Femur (tissue), 1 donor: ENCODE results near the gene CHRM4.
"Not testable (repeated sequence)": the region's sequence is repeated elsewhere in the genome, so short reads cannot be mapped to it uniquely, and the experiment has no call there.

Source experiments
- DNase-seq: peaks from one replicate; pipeline ENCODE4 v3.0.0-alpha.2; 2017

CHRM4 gene

DNA sequence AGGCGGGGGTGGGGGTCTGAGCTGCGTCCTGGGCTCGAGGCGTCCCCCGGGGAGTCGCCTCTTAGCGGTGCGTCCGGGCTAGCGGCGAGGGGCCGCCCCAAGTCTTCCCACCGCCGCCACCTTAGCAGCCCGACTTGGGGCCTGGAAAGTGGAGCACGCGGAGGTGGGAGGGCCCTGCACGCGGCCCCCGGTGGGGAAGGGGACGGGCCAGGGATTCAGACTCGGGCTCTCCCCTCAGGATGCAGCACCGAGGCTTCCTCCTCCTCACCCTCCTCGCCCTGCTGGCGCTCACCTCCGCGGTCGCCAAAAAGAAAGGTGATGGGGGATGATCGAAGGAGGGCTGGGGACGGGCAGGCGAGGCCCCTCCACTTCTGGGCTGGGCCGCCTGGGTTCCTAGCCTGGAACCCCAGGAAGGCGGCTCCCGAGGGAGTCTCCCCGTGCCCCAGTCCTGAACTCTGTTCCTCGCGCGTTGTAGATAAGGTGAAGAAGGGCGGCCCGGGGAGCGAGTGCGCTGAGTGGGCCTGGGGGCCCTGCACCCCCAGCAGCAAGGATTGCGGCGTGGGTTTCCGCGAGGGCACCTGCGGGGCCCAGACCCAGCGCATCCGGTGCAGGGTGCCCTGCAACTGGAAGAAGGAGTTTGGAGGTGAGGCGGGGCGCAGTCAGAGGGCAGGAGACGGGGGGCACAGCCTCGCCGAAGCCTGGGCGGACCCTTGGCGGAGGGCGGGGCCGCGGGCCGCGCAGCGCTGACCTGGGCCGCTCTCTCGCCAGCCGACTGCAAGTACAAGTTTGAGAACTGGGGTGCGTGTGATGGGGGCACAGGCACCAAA is 9.5 kb downstream of the CHRM4 start:
- no peak for DNase-seq

DNA sequence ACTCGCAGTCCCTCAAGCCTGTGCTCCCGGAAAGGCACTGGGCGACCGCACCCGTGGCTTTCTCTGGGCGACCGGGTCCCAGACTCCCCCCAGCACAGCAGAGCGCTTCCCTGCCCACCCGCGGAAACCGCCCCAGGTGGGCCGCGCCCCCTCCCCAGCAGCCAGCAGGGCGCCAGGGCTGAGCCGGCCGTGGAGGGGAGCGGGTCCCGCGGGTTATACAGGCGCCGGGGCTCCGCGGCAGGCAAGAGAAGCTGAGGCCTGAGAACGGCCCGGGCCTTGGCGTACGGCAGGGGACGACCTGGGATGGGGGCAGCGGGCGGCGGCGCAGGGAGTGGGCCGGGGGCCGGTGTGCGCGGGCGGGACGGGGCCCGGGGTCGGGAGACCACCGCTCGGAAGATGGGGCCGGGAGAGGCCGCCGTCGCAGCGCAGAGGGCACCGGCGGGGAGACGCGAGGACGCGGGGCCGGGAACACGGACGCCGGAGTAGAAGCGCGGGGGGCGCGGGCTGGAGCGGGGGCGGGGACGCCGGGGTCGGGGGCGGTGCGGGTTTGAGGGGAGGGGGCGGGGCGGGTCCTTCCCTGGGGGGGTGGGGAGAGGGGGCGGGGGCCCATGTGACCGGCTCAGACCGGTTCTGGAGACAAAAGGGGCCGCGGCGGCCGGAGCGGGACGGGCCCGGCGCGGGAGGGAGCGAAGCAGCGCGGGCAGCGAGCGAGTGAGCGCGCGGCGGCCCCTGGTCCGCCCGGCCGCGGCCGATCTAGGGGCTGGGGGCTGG is 10.3 kb downstream of the CHRM4 start, which contains the start of gene MDK:
TSS of gene MDK (plus strand) at position 622 of the 771 bp plus-strand sequence. CDS start 389 bp downstream, outside the sequence.
- peak; percentile 78 for DNase-seq

DNA sequence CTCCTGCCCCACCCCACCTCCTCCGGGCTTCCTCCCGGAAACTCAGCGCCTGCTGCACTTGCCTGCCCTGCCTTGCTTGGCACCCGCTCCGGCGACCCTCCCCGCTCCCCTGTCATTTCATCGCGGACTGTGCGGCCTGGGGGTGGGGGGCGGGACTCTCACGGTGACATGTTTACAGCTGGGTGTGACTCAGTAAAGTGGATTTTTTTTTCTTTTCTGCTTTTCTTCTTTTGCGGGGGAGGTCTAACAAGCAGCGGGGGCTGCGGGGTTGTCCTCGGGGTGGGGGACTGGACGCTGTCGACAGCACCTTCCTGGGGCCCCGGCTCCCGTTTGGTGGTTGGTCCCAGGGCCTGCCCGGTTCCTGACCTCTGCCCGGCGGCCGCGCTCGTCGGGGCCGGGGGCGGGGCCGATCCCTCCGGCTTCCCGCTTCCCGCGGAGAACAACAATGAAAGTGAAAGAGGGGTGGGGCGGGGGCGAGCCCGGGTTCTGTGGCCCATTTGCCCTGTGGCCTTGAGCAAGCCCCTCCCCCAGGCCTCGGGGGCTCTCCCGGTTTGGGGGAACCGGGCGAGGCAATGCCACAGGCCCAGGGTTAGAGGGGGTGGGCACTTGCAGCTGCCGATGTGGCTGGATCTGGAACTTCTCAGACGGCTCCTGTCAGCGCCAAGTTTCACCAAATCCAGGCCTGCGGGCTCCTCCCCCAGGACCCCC is 11.1 kb downstream of the CHRM4 start:
- peak; percentile 78 for DNase-seq

DNA sequence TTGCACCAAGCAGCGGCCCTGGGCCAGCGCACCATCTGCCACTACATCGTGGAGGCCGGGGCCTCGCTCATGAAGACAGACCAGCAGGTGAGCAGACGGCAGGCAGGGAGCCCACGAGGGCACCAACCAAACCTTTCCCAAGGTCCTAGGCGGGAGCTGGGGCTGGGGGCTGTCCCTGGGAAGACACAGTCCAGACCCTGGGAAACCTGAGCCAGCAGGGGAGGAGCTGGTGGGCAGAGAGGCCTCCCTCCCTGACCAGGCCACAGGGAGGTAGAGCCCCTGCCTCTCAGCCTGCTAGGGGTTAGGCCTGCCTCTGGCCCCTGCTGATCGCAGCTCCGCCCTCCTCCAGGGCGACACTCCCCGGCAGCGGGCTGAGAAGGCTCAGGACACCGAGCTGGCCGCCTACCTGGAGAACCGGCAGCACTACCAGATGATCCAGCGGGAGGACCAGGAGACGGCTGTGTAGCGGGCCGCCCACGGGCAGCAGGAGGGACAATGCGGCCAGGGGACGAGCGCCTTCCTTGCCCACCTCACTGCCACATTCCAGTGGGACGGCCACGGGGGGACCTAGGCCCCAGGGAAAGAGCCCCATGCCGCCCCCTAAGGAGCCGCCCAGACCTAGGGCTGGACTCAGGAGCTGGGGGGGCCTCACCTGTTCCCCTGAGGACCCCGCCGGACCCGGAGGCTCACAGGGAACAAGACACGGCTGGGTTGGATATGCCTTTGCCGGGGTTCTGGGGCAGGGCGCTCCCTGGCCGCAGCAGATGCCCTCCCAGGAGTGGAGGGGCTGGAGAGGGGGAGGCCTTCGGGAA is 11.9 kb downstream of the CHRM4 start:
- DNase-seq: not testable (repeated sequence)

DNA sequence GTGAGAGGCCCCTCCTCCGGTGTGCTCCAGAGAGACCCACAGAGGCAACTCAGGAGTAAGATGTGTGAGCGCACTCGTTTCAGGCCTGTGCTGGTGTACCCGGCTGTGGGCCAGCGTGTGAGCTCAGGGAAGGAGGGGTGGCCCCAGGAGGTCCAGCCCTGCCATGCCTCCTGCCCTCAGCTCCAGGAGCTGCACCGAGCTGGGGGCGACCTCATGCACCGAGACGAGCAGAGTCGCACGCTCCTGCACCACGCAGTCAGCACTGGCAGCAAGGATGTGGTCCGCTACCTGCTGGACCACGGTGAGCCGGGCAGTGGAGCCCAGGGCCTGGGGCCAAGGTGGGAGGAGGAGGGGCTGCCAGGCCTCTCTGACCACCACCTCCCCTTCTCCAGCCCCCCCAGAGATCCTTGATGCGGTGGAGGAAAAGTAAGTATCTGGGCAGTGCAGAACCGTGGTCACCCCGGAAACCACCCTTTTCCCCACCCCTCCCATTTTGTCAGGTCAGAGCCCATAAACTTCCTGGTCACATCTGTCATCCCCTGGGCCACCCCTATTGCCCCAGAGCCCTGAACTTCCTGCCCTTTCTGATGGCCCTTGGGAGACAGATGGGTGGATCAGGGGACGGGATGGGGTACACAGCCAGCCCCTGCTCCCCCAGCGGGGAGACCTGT is 12.6 kb downstream of the CHRM4 start:
- DNase-seq: peak; percentile 27

DNA sequence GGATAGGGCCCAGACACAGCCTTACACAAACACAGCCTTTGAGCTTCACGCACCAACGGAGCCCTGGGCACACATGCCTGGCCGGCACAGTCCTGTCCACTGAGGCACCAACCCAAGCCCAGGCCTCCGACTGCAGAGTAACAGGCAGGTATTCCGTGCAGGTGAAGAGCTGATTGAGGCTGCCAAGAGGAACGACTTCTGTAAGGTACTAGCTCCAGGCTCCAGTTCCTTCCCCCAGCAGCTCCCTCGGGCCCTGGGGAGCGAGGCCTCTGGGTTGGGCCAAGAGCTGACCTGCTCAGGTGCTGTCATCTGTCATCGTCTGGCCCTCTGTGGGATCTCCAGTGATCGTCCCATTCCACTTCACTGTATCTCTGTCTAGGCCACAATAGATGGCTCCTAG is 13.3 kb downstream of the CHRM4 start:
- peak; percentile 27 for DNase-seq

DNA sequence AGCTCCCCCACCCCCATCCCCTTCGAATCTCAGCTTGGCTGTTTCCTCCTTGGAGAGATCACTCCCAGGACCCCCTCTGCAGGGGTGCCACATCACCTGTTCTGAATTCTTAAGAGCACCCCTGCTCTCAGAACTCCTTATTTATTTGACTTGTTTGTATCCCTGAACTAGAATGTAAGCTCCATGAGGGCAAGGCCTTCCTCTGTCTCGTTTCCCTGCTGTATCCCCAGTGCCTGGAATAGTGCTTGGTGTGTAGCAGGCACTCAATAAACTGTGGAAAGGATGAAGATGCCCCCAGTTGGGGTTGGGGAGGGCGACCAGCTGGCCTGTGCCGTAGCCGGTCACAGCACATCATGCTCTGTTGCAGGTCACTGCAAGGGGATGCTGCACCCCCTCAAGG is 13.7 kb downstream of the CHRM4 start:
- DNase-seq: no peak

DNA sequence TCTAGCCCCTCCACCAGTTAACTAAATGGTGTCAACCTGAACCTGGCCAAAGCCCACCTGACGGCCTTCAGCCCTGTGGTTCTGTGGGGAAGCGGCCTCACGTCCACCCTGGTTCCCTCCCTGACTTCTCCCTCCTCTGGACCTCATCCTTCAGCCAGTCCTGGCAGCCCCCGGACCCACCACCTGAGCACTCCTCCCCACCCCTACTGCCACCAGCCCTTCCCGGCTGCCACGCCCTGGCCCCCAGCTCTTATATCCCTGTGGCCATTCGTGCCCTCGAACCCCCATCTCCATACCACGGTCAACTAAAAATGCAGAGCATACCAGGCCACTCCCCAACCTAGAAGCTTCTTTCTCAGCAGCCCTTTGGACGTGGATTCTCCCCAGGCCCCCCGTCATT is 14.3 kb downstream of the CHRM4 start:
- no peak for DNase-seq

DNA sequence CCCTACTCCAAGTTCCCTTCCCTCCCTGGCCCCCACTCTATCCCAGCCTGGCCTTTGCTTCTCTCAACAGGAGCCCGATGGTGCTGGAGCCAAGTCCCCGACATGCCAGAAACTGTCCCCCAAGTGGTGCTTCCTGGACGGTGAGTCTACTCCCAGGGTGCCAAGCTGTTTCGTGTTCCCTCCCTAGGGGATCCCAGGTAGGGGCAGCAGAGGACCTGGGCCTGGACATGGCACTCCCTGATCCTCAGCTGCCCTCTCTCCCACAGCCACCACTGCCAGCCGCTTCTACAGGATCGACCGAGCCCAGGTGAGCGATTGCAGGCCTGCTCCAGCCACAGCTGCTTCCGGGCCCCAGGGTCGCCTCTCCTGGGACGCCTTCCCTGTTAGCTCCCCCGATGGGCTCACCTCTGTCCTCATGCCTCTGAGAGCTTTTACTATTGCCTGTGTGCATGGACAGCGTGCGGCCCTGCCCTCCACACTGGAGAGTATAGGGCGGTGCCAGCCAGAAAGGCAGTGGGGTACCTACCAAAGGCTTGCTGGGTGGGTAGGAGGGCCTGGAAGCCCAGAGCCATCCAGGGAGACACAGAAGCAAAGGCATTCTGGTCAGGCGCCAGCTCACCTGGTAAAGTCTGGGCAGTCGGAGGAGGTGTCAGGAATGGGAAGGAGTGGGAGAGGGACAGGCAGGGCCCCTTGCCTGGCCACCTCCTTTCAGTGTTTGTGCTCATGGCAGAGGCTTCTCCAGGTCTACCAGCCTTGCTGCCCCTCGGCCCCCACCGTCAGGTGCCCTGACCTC is 15.1 kb downstream of the CHRM4 start:
- DNase-seq: peak; percentile 22

DNA sequence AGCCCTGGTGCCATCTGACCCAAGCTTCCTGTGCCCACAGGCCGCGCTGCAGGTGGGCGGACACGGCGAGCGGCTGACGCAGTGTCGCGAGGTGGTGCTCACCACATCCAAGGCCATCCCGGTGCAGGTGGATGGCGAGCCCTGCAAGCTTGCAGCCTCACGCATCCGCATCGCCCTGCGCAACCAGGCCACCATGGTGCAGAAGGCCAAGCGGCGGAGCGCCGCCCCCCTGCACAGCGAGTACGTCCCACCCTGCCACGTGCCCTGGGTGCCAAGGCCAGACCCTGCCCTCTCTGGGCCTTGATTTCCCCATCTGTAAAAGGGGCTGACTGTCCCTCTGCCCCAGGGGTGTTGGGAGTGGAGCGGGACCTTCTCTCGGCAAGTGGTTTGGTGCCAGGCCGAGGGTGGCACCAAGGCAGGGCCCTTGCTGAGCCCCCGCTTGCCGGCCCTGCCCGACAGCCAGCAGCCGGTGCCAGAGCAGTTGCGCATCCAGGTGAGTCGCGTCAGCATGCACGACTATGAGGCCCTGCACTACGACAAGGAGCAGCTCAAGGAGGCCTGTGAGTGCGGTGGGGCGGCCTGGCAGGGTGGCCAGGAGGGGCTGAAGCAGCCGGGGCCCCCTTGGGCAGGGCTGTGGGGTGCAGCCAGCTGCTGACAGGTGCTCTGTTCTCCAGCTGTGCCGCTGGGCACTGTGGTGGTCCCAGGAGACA is 16.0 kb downstream of the CHRM4 start:
- peak; percentile 23 for DNase-seq

DNA sequence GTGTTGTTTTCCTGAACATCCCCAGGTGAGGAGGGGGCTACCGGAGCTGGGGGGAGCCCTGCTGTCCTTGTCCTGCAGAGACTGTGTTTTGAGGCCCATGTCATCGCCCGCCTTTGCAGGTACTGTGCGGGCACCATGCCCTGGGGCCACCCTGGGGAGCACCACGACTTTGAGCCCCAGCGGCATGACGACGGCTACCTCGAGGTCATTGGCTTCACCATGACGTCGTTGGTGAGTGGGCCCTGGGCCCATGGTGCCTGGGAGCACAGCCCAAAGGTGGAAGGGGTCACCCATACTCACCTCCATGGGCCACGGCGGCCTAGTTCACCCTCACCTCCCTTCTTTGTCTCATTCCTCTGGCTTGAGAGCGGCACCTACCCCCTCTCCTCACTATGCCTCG is 16.8 kb downstream of the CHRM4 start:
- DNase-seq: no peak

DNA sequence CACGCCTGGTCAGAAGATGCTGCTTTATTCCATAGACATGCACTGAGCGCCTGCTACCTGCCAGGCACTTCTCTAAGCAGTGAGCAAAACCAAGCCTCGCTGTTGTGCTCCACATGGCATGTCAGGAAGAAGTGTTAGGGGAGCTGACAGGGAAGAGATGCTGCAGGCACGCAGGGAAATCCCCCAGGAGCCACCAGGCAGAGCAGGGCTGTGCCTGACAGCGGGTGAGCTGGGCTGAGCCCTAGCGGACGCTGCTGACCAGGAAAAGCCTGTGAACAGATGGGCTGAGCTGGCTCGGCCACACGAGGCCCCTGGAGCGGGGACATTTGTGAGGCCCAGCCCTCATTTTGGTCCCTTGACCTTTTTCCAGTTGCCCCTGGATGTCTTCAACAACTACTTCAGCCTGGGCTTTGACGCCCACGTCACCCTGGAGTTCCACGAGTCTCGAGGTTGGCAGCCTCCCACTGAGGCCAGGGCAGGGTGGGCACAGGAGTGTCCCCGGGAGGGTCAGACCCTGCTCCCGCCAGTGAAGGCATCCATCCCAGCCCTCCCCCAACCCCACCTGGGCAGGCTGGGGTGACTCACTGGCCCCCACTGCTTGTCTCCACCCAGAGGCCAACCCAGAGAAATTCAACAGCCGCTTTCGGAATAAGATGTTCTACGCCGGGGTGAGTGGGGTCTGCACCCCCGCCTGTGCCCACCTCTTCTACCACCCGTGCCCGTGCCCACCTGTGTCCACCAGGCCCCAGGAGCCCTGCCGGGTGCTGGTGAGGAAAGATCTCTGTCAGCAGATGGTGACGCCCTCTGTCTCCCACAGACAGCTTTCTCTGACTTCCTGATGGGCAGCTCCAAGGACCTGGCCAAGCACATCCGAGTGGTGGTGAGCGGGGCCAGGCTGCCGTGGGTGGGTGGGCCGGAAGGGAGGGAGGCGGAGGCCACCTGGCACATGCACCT is 17.5 kb downstream of the CHRM4 start:
- peak; percentile 24 for DNase-seq

DNA sequence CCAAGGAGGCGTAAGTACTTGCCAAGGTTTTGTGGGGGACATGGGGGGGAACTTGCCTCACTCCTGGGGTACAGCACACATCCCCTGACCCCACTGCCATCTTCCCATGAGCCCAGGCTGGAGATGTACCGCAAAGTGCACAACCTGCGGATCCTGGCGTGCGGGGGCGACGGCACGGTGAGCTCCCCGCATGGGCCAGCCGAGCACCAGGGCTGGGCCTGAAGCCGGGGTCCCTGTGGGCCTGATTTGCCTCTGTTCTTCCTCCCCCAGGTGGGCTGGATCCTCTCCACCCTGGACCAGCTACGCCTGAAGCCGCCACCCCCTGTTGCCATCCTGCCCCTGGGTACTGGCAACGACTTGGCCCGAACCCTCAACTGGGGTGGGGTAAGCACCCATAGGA is 19.1 kb downstream of the CHRM4 start:
- DNase-seq: not testable (repeated sequence)

DNA sequence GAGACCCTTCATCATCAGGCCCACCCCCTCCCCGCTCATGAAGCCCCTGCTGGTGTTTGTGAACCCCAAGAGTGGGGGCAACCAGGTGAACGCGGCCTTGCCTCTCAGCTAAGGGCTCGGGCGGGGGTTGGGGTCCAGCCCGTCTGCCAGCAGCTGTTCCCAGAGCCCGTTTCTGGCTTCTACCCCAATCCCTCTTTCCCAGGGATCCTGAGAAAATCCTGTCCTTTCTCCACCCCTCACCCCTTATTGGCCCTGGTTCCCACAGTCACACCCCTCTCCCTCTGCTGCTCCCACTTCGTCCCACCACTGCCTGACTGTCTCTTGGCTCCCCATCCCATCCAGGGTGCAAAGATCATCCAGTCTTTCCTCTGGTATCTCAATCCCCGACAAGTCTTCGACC is 19.5 kb downstream of the CHRM4 start:
- DNase-seq: no peak

DNA sequence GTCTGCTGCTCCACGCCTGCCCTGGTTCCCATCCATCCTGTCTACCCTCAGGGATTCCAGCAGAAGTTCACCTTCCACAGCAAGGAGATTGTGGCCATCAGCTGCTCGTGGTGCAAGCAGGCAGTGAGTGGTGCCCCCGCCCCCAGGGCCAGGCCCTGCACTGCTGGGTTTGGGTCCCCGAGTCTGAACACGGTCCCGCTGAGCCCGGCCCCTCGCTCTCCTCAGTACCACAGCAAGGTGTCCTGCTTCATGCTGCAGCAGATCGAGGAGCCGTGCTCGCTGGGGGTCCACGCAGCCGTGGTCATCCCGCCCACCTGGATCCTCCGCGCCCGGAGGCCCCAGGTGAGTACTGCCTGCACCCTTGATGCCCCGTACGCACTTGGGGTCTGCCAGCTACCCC is 20.3 kb downstream of the CHRM4 start:
- DNase-seq: not testable (repeated sequence)

DNA sequence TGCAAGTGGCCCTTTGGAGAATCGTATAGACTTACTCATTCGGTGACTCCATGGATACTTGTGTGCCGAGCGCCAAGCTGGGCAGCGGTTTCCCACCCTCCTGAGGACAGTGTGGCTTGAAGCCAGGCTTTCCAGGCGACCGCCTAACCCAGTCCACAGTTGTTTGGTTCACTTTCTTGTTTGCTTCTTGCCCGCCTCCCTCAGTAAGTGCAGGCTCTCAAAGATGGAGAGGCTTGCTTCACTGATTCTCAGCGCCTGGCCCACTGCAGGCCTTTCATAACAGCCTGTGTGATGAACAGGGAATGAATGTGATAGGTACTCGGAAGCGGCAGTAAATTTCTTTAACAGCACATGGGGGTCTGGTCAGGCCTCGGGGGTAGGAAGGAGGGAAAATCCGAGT is 21.3 kb downstream of the CHRM4 start:
- DNase-seq: no peak

DNA sequence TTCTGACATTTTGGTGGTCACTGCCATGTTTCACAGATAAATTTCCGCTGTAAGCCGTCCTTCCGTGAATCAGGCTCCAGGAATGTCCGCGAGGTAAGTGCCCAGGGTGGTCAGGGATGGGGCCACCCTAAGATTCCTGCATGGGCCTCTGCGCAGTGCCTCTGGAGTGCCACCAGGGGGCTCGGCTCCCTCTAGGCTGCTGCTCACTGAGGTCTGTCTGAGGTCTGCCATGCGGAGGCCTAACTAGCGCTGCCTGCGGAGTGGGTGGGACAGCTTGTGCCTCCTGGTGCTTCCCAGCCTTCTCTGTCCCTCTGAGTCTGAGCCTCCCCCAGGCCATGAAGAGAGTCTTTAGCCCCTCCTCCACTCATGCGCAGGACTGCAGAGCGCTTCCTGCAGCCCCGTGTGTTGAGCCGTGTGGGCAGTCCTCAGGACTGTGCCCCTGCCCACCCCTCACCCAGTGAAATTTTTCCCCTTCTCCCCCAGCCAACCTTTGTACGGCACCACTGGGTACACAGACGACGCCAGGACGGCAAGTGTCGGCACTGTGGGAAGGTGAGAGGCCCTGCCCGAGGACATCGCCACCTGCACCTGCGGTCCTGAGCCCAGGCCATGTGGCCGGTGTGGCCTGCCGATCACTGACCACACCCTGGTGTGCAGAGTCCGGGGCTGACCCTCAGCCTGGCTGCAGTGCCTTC is 22.0 kb downstream of the CHRM4 start:
- peak; percentile 72 for DNase-seq

DNA sequence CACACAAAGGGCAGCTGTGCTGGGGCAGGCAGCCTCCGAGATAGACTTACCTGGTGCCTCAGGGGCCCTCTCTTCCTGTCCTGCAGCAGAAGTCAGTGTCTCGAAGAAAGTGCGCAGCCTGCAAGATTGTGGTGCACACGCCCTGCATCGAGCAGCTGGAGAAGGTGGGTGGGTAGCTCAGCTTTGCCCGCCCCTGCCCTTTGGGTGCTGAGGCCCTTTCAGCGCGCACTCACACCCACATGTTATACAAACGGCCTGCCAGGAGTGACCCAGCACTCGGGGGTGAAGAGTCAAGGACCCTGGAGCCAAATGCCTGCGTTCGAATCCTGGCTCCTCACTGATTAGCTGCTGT is 23.7 kb downstream of the CHRM4 start:
- no peak for DNase-seq
